Trophoblast cell (in vitro differentiated cells and primary cell): ENCODE data around the gene KDM2B.

ENCODE experiments used
- DNase-seq, 2 donors: peaks; one replicate each; pipeline ENCODE4 v3.0.0-alpha.2; 2016
- H2AFZ ChIP-seq: 2 replicates; pipeline ENCODE4 v1.6.1; 2013; ENCODE audit warnings: low read length, moderate library complexity, mild to moderate bottlenecking; ENCODE audit not compliant: insufficient read depth, poor library complexity
- H2AK5ac ChIP-seq: 2 replicates; pipeline ENCODE4 v1.6.1; 2013; ENCODE audit warnings: mild to moderate bottlenecking, low read length
- H2BK120ac ChIP-seq: 2 replicates; pipeline ENCODE4 v1.6.1; 2013; ENCODE audit warnings: low read length, mild to moderate bottlenecking, moderate library complexity; ENCODE audit not compliant: insufficient read depth, poor library complexity
- H2BK12ac ChIP-seq: 2 replicates; pipeline ENCODE4 v1.6.1; 2013; ENCODE audit warnings: mild to moderate bottlenecking, low read length, moderate library complexity
- H2BK5ac ChIP-seq: 2 replicates; pipeline ENCODE4 v1.6.1; 2013; ENCODE audit warnings: low read length, low read depth, moderate library complexity, mild to moderate bottlenecking; ENCODE audit not compliant: poor library complexity
- H3K14ac ChIP-seq: 2 replicates; pipeline ENCODE4 v1.6.1; 2013; ENCODE audit warnings: mild to moderate bottlenecking, low read length
- H3K18ac ChIP-seq: 2 replicates; pipeline ENCODE4 v1.6.1; 2013; ENCODE audit warnings: mild to moderate bottlenecking, low read length
- H3K23ac ChIP-seq: 2 replicates; pipeline ENCODE4 v1.6.1; 2013; ENCODE audit warnings: low read length
- H3K27ac ChIP-seq: 2 replicates; pipeline ENCODE4 v1.5.1; 2013; ENCODE audit warnings: low read depth, mild to moderate bottlenecking, inconsistent platforms, low read length, moderate library complexity
- H3K27me3 ChIP-seq: 2 replicates; pipeline ENCODE4 v1.6.1; 2013; ENCODE audit warnings: inconsistent platforms, mild to moderate bottlenecking, low read length, moderate library complexity; ENCODE audit not compliant: insufficient read depth
- H3K36me3 ChIP-seq, 2 experiments: 1 replicate in 1 of 2; 2 replicates in 1 of 2; pipeline ENCODE4 v1.6.1; 2013; ENCODE audit warnings: low read length in 2 of 2, mild to moderate bottlenecking in 2 of 2, moderate library complexity in 1 of 2; ENCODE audit not compliant: insufficient read depth in 2 of 2, control insufficient read depth in 1 of 2
- H3K4ac ChIP-seq: 2 replicates; pipeline ENCODE4 v1.6.1; 2013; ENCODE audit warnings: low read depth, mild to moderate bottlenecking, low read length, moderate library complexity
- H3K4me1 ChIP-seq, 2 experiments: 1 replicate in 1 of 2; 2 replicates in 1 of 2; pipeline ENCODE4 v1.6.1; 2013; ENCODE audit warnings: low read length in 2 of 2, mild to moderate bottlenecking in 2 of 2, moderate library complexity in 1 of 2; ENCODE audit not compliant: insufficient read depth in 2 of 2, control insufficient read depth in 1 of 2
- H3K4me2 ChIP-seq: 2 replicates; pipeline ENCODE4 v1.6.1; 2013; ENCODE audit warnings: inconsistent platforms, mild to moderate bottlenecking, low read length, moderate library complexity
- H3K4me3 ChIP-seq: 2 replicates; pipeline ENCODE4 v1.5.1; 2013; ENCODE audit warnings: mild to moderate bottlenecking, low read depth, low read length, inconsistent platforms
- H3K79me1 ChIP-seq: one replicate; pipeline ENCODE4 v1.6.1; 2013; ENCODE audit warnings: low read length
- H3K79me2 ChIP-seq: 2 replicates; pipeline ENCODE4 v1.6.1; 2013; ENCODE audit warnings: low read length, mild to moderate bottlenecking; ENCODE audit not compliant: control insufficient read depth, insufficient read depth, poor library complexity
- H3K9ac ChIP-seq: 2 replicates; pipeline ENCODE4 v1.6.1; 2013; ENCODE audit warnings: mild to moderate bottlenecking, low read length
- H3K9me3 ChIP-seq: 2 replicates; pipeline ENCODE4 v1.6.1; 2013; ENCODE audit warnings: low read depth, mild to moderate bottlenecking, control low read depth, inconsistent platforms, low read length; ENCODE audit not compliant: insufficient read depth
- H4K12ac ChIP-seq: 2 replicates; pipeline ENCODE4 v1.6.1; 2013; ENCODE audit warnings: low read depth, mild to moderate bottlenecking, low read length, moderate library complexity
- H4K8ac ChIP-seq: 2 replicates; pipeline ENCODE4 v1.6.1; 2013; ENCODE audit warnings: low read depth, mild to moderate bottlenecking, low read length, moderate library complexity
- H4K91ac ChIP-seq: one replicate; pipeline ENCODE4 v1.6.1; 2013; ENCODE audit warnings: low read depth, mild to moderate bottlenecking, low read length, moderate library complexity
- WGBS: extraction: QIAGEN DNeasy Blood & Tissue Kit; methylation state at CpG from one replicate; pipeline ENCODE4 v1.1.7; 2013; ENCODE audit warnings: missing lambda C conversion rate; ENCODE audit not compliant: insufficient read length, insufficient coverage; ENCODE audit errors: extremely low coverage; 5-methylcytosine and 5-hydroxymethylcytosine counted together

KDM2B gene

GRCh38 chr12:121565076-121565475, 15.7 kb downstream of the KDM2B start:
- no peak for DNase-seq
- Histone ChIP-seq H3K9me3 (no peaks in the 10 kb centered on the region), H3K14ac (no peak overlapping the region), H3K9ac (no peak overlapping the region), H3K18ac (no peak overlapping the region), H3K23ac (no peak overlapping the region), H4K12ac (no peak overlapping the region), H2BK120ac (no peak overlapping the region), H3K27ac (no peak overlapping the region), H2AFZ (no peak overlapping the region), H4K8ac (no peak overlapping the region), H3K4me1 (peaks cover 3% of the 10 kb centered on the region in 2 experiments), H3K79me1 (peaks cover 2% of the 10 kb centered on the region), H3K4me3 (no peak overlapping the region), H3K79me2 (no peaks in the 10 kb centered on the region), H3K4ac (no peak overlapping the region), H4K91ac (no peak overlapping the region), H2BK5ac (no peak overlapping the region), H3K27me3 (no peaks in the 10 kb centered on the region), H3K36me3 (peaks cover 0 to 2% of the 10 kb centered on the region in 2 experiments), H2AK5ac (no peak overlapping the region), H2BK12ac (no peak overlapping the region), H3K4me2 (no peak overlapping the region)
- no CpG with 5 or more reads among the region's 7 CpGs for WGBS

GRCh38 chr12:121562488-121562887, 18.3 kb downstream of the KDM2B start:
- no CpG with 5 or more reads among the region's 1 CpG for WGBS
- Histone ChIP-seq H3K27me3 (no peaks in the 10 kb centered on the region), H3K4ac (no peak overlapping the region), H2AFZ (no peak overlapping the region), H4K8ac (no peak overlapping the region), H2AK5ac (no peak overlapping the region), H3K4me1 (no peaks in the 10 kb centered on the region), H3K27ac (no peak overlapping the region), H3K36me3 (no peaks in the 10 kb centered on the region), H4K91ac (no peak overlapping the region), H3K14ac (no peak overlapping the region), H3K4me2 (no peak overlapping the region), H3K4me3 (no peak overlapping the region), H2BK12ac (no peak overlapping the region), H3K9ac (no peak overlapping the region), H4K12ac (no peak overlapping the region), H3K79me2 (no peaks in the 10 kb centered on the region), H3K18ac (no peak overlapping the region), H3K23ac (no peak overlapping the region), H3K9me3 (no peaks in the 10 kb centered on the region), H2BK5ac (no peak overlapping the region), H3K79me1 (no peaks in the 10 kb centered on the region), H2BK120ac (no peak overlapping the region)
- no peak for DNase-seq

- no peaks in the 10 kb centered on the region for H3K9me3 ChIP-seq
Observed at GRCh38 chr12:121561009-121561395, 19.8 kb downstream of the KDM2B start.

GRCh38 chr12:121560392-121561008, 20.3 kb downstream of the KDM2B start:
- no peak overlapping the region for H3K9ac ChIP-seq
- H3K4me1 ChIP-seq = no peaks in the 10 kb centered on the region
- H3K9me3 ChIP-seq = no peaks in the 10 kb centered on the region
- no peaks in the 10 kb centered on the region for H3K36me3 ChIP-seq
- no peak overlapping the region for H2BK12ac ChIP-seq
- no peak overlapping the region for H3K23ac ChIP-seq
- H3K18ac ChIP-seq = no peak overlapping the region
- no CpG with 5 or more reads among the region's 8 CpGs for WGBS
- H2BK120ac ChIP-seq = no peak overlapping the region
- no peak overlapping the region for H4K91ac ChIP-seq
- no peak overlapping the region for H2AFZ ChIP-seq
- H2BK5ac ChIP-seq = no peak overlapping the region
- H3K4me3 ChIP-seq = no peak overlapping the region
- no peaks in the 10 kb centered on the region for H3K27me3 ChIP-seq
- H3K14ac ChIP-seq = no peak overlapping the region
- no peak overlapping the region for H2AK5ac ChIP-seq
- H4K12ac ChIP-seq = no peak overlapping the region
- no peaks in the 10 kb centered on the region for H3K79me2 ChIP-seq
- H3K4me2 ChIP-seq = no peak overlapping the region
- no peak for DNase-seq
- no peak overlapping the region for H3K4ac ChIP-seq
- no peak overlapping the region for H3K27ac ChIP-seq
- no peaks in the 10 kb centered on the region for H3K79me1 ChIP-seq
- H4K8ac ChIP-seq = no peak overlapping the region

More at GRCh38 chr12:121561009-121561395, 19.8 kb downstream of the KDM2B start:
- Histone ChIP-seq H3K4me3 (no peak overlapping the region), H3K4me2 (no peak overlapping the region), H3K4ac (no peak overlapping the region), H4K8ac (no peak overlapping the region), H2AFZ (no peak overlapping the region), H3K27ac (no peak overlapping the region), H3K18ac (no peak overlapping the region), H3K36me3 (no peaks in the 10 kb centered on the region), H3K79me1 (no peaks in the 10 kb centered on the region), H3K23ac (no peak overlapping the region), H3K4me1 (no peaks in the 10 kb centered on the region), H4K91ac (no peak overlapping the region), H3K14ac (no peak overlapping the region), H2BK12ac (no peak overlapping the region), H2BK5ac (no peak overlapping the region), H3K27me3 (no peaks in the 10 kb centered on the region), H3K9ac (no peak overlapping the region), H2AK5ac (no peak overlapping the region), H3K79me2 (no peaks in the 10 kb centered on the region), H2BK120ac (no peak overlapping the region), H4K12ac (no peak overlapping the region)
- DNase-seq = no peak
- no CpG with 5 or more reads among the region's 16 CpGs for WGBS
